Measurements from ENCODE around the gene ABLIM2.

DNA sequence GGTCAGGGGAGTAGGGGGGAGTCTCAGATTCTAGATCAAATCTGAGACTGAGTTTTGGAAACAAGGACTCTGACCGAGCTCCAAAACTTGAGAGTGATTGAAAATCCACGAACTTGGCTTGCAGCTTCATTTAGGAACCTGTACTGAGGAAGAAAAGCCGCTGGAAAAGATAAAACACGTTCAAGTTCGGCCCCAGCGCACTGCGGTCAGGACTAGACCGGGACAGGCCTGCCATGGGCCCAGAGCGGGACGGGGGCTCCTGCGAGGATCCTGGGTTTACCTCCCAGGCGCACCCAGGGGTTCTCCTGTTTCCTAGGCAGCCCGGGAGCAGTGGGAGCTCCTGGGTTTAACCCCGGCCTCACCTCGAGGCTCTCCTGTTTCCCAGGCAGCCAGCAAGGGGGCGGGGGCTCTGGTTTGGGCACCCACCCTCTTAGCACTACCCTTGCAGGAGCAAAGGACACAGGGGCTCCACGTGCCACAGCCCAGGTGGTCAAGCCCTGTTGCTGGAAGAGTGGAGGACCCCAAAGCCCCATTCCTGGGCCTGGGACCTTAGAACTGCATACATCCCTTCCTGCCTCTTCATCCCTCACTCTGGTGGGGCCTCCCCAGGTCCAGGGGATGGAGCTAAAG, 74.5 kb downstream of the ABLIM2 start:
- TF ChIP-seq, protein P1, sequence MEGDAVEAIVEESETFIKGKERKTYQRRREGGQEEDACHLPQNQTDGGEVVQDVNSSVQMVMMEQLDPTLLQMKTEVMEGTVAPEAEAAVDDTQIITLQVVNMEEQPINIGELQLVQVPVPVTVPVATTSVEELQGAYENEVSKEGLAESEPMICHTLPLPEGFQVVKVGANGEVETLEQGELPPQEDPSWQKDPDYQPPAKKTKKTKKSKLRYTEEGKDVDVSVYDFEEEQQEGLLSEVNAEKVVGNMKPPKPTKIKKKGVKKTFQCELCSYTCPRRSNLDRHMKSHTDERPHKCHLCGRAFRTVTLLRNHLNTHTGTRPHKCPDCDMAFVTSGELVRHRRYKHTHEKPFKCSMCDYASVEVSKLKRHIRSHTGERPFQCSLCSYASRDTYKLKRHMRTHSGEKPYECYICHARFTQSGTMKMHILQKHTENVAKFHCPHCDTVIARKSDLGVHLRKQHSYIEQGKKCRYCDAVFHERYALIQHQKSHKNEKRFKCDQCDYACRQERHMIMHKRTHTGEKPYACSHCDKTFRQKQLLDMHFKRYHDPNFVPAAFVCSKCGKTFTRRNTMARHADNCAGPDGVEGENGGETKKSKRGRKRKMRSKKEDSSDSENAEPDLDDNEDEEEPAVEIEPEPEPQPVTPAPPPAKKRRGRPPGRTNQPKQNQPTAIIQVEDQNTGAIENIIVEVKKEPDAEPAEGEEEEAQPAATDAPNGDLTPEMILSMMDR (IDR thresholded peaks at IDR 0.05; ENCODE audit: poor library complexity, severe bottlenecking), result no peak
- TF ChIP-seq SMC3 (conservative IDR thresholded peaks at IDR 0.05; ENCODE audit: poor library complexity), result no peak
- no peak for TF ChIP-seq EP300 (conservative IDR thresholded peaks at IDR 0.05; ENCODE audit: poor library complexity, severe bottlenecking)
- no peak for TF ChIP-seq EZH2 (IDR thresholded peaks at IDR 0.05; ENCODE audit: borderline replicate concordance, insufficient read depth, low read length, poor library complexity, severe bottlenecking)
- TF ChIP-seq POLR2AphosphoS5 (IDR thresholded peaks at IDR 0.05), result no peak
- TF ChIP-seq TAF1 (IDR thresholded peaks at IDR 0.05; ENCODE audit: low read depth), result no peak
- TF ChIP-seq, protein P2, sequence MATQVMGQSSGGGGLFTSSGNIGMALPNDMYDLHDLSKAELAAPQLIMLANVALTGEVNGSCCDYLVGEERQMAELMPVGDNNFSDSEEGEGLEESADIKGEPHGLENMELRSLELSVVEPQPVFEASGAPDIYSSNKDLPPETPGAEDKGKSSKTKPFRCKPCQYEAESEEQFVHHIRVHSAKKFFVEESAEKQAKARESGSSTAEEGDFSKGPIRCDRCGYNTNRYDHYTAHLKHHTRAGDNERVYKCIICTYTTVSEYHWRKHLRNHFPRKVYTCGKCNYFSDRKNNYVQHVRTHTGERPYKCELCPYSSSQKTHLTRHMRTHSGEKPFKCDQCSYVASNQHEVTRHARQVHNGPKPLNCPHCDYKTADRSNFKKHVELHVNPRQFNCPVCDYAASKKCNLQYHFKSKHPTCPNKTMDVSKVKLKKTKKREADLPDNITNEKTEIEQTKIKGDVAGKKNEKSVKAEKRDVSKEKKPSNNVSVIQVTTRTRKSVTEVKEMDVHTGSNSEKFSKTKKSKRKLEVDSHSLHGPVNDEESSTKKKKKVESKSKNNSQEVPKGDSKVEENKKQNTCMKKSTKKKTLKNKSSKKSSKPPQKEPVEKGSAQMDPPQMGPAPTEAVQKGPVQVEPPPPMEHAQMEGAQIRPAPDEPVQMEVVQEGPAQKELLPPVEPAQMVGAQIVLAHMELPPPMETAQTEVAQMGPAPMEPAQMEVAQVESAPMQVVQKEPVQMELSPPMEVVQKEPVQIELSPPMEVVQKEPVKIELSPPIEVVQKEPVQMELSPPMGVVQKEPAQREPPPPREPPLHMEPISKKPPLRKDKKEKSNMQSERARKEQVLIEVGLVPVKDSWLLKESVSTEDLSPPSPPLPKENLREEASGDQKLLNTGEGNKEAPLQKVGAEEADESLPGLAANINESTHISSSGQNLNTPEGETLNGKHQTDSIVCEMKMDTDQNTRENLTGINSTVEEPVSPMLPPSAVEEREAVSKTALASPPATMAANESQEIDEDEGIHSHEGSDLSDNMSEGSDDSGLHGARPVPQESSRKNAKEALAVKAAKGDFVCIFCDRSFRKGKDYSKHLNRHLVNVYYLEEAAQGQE (IDR thresholded peaks at IDR 0.05; ENCODE audit: borderline replicate concordance), result no peak
- no peak for TF ChIP-seq RAD21 (conservative IDR thresholded peaks at IDR 0.05)

Data from neural cell (in vitro differentiated cells).